ENCODE results near the gene CDADC1. TPM values are rescaled to one million over a fixed set of nuclear protein-coding genes. Genes with fewer than 3 reads are reported as not detected.
A peak's percentile ranks its signal among the peaks of the same experiment; 100 is the strongest.

Gene CDADC1
- total RNA-seq, 2 donors from 2014 or later, result 3.9 to 5.6 TPM

- Histone ChIP-seq H3K9me3 (no peaks in the 10 kb centered on the region), H3K36me3 (replicated peaks in 1 of 2; ENCODE audit: insufficient read depth in 1 of 2, low read depth in 2 of 2) (no peaks in the 10 kb centered on the region), H3K4me1 (peaks cover 42% of the 10 kb centered on the region), H3K4me3 (no peak overlapping the region), H3K27me3 (no peaks in the 10 kb centered on the region), H3K27ac (peak overlapping the region in 3 of 4 donors; percentile 56 to 72 (median 62))
- TF ChIP-seq, protein P1, sequence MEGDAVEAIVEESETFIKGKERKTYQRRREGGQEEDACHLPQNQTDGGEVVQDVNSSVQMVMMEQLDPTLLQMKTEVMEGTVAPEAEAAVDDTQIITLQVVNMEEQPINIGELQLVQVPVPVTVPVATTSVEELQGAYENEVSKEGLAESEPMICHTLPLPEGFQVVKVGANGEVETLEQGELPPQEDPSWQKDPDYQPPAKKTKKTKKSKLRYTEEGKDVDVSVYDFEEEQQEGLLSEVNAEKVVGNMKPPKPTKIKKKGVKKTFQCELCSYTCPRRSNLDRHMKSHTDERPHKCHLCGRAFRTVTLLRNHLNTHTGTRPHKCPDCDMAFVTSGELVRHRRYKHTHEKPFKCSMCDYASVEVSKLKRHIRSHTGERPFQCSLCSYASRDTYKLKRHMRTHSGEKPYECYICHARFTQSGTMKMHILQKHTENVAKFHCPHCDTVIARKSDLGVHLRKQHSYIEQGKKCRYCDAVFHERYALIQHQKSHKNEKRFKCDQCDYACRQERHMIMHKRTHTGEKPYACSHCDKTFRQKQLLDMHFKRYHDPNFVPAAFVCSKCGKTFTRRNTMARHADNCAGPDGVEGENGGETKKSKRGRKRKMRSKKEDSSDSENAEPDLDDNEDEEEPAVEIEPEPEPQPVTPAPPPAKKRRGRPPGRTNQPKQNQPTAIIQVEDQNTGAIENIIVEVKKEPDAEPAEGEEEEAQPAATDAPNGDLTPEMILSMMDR (IDR thresholded peaks at IDR 0.05), result no peak
- no peak for TF ChIP-seq POLR2A (IDR thresholded peaks at IDR 0.05)
- WGBS, 2 donors, result 63 to 64% methylated on average over 9 of the region's 9 CpGs
- DNase-seq, result peak in 1 of 4 donors; percentile 46
- ATAC-seq, result no peak
- intact Hi-C loops (cut with DNase I), result loop anchor here (5.0 kb wide), 1 partner anchor 299 kb away; no protein-coding TSS in a partner anchor
Observed at GRCh38 chr13:49302817-49303216, 55.1 kb downstream of the CDADC1 start.

DNA sequence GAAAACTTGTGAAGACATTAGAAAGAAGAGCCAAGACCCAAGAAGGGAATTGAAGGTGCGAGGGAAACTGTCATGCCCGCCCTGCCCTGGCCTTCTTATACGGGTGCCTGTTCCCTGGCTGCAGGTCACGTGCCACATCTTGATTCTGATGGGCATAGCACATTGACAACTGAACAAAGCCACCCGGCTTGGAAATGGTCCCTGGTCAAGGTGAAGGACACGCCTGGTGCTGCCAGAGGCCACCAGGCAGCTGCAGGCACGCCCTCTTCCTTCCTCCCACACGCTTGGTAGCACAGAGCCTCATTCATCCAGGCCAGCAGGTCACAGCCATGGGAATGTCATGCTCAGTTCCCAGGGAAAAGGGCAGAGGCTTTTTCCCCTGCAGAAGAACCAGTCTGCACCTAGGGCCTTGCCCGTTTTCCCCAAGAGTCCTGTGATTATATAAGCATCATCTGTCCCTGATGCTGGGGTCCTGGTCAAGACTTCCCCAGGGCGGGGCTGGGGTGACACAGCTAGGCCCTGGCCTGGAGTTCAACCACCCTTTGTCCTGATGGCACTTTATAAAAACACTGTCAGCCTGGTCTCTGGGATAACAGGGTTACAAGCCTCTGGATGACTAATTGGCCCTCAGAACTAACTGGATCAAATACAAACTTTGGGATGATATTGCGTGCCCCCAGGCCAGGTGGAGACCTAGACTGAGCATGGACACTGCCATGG lies 56.0 kb downstream of the CDADC1 start:
- no peak for TF ChIP-seq POLR2A (IDR thresholded peaks at IDR 0.05)
- TF ChIP-seq, protein P1 (IDR thresholded peaks at IDR 0.05), result no peak
- intact Hi-C loops (cut with DNase I), result loop anchor here (5.0 kb wide), 1 partner anchor 299 kb away; no protein-coding TSS in a partner anchor
- peak overlapping the region; percentile 26 to 72 (median 59) for H3K27ac ChIP-seq
- H3K4me1 ChIP-seq, result peaks cover 46% of the 10 kb centered on the region
- no peaks in the 10 kb centered on the region for H3K27me3 ChIP-seq
- H3K36me3 ChIP-seq (replicated peaks in 1 of 2; ENCODE audit: insufficient read depth in 1 of 2, low read depth in 2 of 2), result no peaks in the 10 kb centered on the region
- DNase-seq (peak; percentile 61 to 80 (median 76)), ATAC-seq (peak; percentile 34)
- H3K9me3 ChIP-seq, result no peaks in the 10 kb centered on the region
- H3K4me3 ChIP-seq, result no peak overlapping the region
- WGBS, 2 donors, result 24 to 40% methylated on average over 8 to 11 of the region's 11 CpGs

DNA sequence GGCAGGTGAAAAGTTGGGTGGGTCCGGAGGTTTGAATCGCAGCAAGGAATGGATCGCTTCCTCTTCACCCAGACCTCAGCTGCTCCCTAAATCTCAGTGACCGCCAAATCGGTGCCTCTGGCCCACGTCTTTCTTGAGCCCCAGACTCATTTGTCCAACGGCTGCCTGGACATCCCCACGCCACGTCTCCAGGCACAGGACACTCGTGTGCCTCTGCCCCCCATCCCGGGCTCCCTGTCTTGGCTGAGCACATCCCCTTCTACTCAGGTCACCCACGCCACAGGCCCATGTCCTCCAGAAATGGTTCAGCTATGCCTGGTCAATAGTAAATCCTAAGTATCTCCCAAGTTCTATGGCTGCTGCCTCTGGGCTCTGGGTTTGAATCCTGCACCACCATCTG lies 56.6 kb downstream of the CDADC1 start:
- intact Hi-C loops (cut with DNase I), result loop anchor here (5.0 kb wide), 1 partner anchor 298 kb away; no protein-coding TSS in a partner anchor
- H3K4me3 ChIP-seq, result no peak overlapping the region
- no peaks in the 10 kb centered on the region for H3K27me3 ChIP-seq
- H3K27ac ChIP-seq, result peak overlapping the region in 3 of 4 donors; percentile 50 to 72 (median 62)
- no peak for DNase-seq
- WGBS, 2 donors, result 89 to 92% methylated on average over 12 of the region's 12 CpGs
- TF ChIP-seq POLR2A (IDR thresholded peaks at IDR 0.05), result no peak
- TF ChIP-seq, protein P1 (IDR thresholded peaks at IDR 0.05), result no peak
- H3K4me1 ChIP-seq, result peaks cover 53% of the 10 kb centered on the region
- H3K36me3 ChIP-seq (replicated peaks in 1 of 2; ENCODE audit: insufficient read depth in 1 of 2, low read depth in 2 of 2), result no peaks in the 10 kb centered on the region
- no peak for ATAC-seq
- H3K9me3 ChIP-seq, result no peaks in the 10 kb centered on the region

- no peak for ATAC-seq
- TF ChIP-seq POLR2A (IDR thresholded peaks at IDR 0.05), result no peak
- TF ChIP-seq, protein P1 (IDR thresholded peaks at IDR 0.05), result no peak
- no peaks in the 10 kb centered on the region for H3K36me3 ChIP-seq (replicated peaks in 1 of 2; ENCODE audit: insufficient read depth in 1 of 2, low read depth in 2 of 2)
- H3K4me3 ChIP-seq, result no peak overlapping the region
- no peaks in the 10 kb centered on the region for H3K9me3 ChIP-seq
- peak overlapping the region in 2 of 4 donors; percentile 62 to 72 for H3K27ac ChIP-seq
- intact Hi-C loops (cut with DNase I), result loop anchor here (5.0 kb wide), 1 partner anchor 297 kb away; no protein-coding TSS in a partner anchor
- no peaks in the 10 kb centered on the region for H3K27me3 ChIP-seq
- peaks cover 55% of the 10 kb centered on the region for H3K4me1 ChIP-seq
- 88 to 92% methylated on average over 25 of the region's 25 CpGs for WGBS, 2 donors
- no peak for DNase-seq
Observed at GRCh38 chr13:49304763-49305700, 57.3 kb downstream of the CDADC1 start.
